ENCODE results near the gene FOCAD.

FOCAD gene

DNA sequence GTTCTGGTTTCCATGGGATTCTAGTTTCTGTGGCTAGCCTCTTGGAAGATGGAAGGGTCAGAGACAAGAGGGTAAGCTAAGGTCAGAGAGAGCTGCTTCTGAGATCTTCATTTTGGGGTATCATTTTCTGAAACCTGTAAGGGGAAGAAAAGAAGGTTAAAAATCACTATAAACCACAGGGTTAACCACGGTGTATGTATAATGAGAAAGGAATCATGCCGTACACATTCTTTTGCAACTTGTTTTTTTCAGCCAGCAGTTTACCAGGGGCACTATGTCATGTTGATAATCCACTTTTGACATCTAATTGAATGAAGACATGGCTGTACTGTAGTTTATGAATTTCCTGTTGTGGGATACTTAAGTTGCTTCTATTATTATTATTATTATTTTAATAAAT is 164.4 kb downstream of the FOCAD start:
- Histone ChIP-seq H2AK5ac (ENCODE audit: low read depth, low read length) (no peak overlapping the region), H3K9me3 (replicated peaks in 1 of 2; ENCODE audit: control insufficient read depth in 2 of 2, insufficient read depth in 1 of 2, low read depth in 1 of 2, low read length in 2 of 2) (no peaks in the 10 kb centered on the region), H3K4me3 (ENCODE audit: low read length in 2 of 2) (no peak overlapping the region), H2BK15ac (ENCODE audit: low read length) (no peak overlapping the region), H3K36me3 (replicated peaks in 1 of 2; ENCODE audit: control insufficient read depth in 2 of 2, insufficient read depth in 2 of 2, low read length in 2 of 2) (no peaks in the 10 kb centered on the region), H3K79me1 (ENCODE audit: low read depth, low read length) (no peaks in the 10 kb centered on the region), H2BK5ac (ENCODE audit: low read length) (no peak overlapping the region), H3K27me3 (ENCODE audit: control insufficient read depth in 3 of 3, insufficient read depth in 3 of 3, low read depth in 1 of 3, low read length in 3 of 3) (no peaks in the 10 kb centered on the region), H3K4me1 (ENCODE audit: control insufficient read depth in 2 of 2, insufficient read depth in 1 of 2, low read depth in 1 of 2, low read length in 2 of 2) (peaks cover 3 to 6% of the 10 kb centered on the region in 2 donors), H3K23ac (ENCODE audit: low read depth, low read length, poor library complexity) (no peak overlapping the region), H2BK120ac (ENCODE audit: low read depth, low read length) (no peak overlapping the region), H4K91ac (ENCODE audit: low read depth, low read length, poor library complexity) (no peak overlapping the region), H2BK12ac (ENCODE audit: low read length) (no peak overlapping the region), H3K4me2 (ENCODE audit: insufficient read depth, low read length, poor library complexity, severe bottlenecking) (no peak overlapping the region), H3K4ac (ENCODE audit: low read length) (no peak overlapping the region), H3K9ac (ENCODE audit: low read depth, low read length, poor library complexity) (no peak overlapping the region), H2AFZ (ENCODE audit: low read length) (no peak overlapping the region), H3K27ac (replicated peaks; ENCODE audit: low read length) (no peak overlapping the region), H3K18ac (ENCODE audit: low read length) (no peak overlapping the region), H4K8ac (ENCODE audit: low read depth, low read length) (no peak overlapping the region), H3K14ac (ENCODE audit: low read length) (no peak overlapping the region)
- no CpG with 5 or more reads among the region's 2 CpGs for WGBS, 2 donors (ENCODE audit: extremely low coverage in 2 of 2, insufficient read length in 2 of 2, insufficient replicate concordance in 1 of 2)
- DNase-seq (ENCODE audit: low spot score), result no peak

DNA sequence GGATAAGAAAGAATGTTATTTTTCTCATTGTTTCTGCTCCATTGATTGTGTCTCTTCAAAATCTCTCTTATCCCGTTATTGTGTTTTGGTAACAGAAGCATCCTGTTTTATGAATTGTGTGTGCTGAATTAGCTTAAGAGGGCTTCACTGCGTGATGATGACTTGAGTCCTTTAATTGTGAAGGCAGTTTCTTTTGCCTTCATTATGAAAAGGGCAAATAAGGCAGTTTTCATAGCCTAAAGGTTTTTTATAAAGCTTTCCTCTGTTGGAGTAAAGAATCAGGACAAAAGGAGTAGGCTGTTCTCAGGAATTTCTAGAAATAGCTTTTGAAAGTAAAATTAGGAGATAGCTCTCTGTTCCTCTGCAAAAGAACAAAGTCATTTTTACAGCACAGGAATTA is 169.8 kb downstream of the FOCAD start:
- H3K79me1 ChIP-seq (ENCODE audit: low read depth, low read length), result no peaks in the 10 kb centered on the region
- no peak overlapping the region for H2BK120ac ChIP-seq (ENCODE audit: low read depth, low read length)
- no peak overlapping the region for H4K8ac ChIP-seq (ENCODE audit: low read depth, low read length)
- H2AFZ ChIP-seq (ENCODE audit: low read length), result no peak overlapping the region
- H3K4me2 ChIP-seq (ENCODE audit: insufficient read depth, low read length, poor library complexity, severe bottlenecking), result no peak overlapping the region
- H3K36me3 ChIP-seq (replicated peaks in 1 of 2; ENCODE audit: control insufficient read depth in 2 of 2, insufficient read depth in 2 of 2, low read length in 2 of 2), result no peaks in the 10 kb centered on the region
- no peak overlapping the region for H2BK15ac ChIP-seq (ENCODE audit: low read length)
- H3K27ac ChIP-seq (replicated peaks; ENCODE audit: low read length), result peak overlapping the region; percentile 11
- no peak overlapping the region for H3K14ac ChIP-seq (ENCODE audit: low read length)
- H2BK5ac ChIP-seq (ENCODE audit: low read length), result no peak overlapping the region
- no peak overlapping the region for H4K91ac ChIP-seq (ENCODE audit: low read depth, low read length, poor library complexity)
- no peaks in the 10 kb centered on the region for H3K27me3 ChIP-seq (ENCODE audit: control insufficient read depth in 3 of 3, insufficient read depth in 3 of 3, low read depth in 1 of 3, low read length in 3 of 3)
- peaks cover 5 to 17% of the 10 kb centered on the region in 2 donors for H3K4me1 ChIP-seq (ENCODE audit: control insufficient read depth in 2 of 2, insufficient read depth in 1 of 2, low read depth in 1 of 2, low read length in 2 of 2)
- no peak overlapping the region for H3K4me3 ChIP-seq (ENCODE audit: low read length in 2 of 2)
- no peak overlapping the region for H2BK12ac ChIP-seq (ENCODE audit: low read length)
- peaks cover 0 to 14% of the 10 kb centered on the region in 2 donors for H3K9me3 ChIP-seq (replicated peaks in 1 of 2; ENCODE audit: control insufficient read depth in 2 of 2, insufficient read depth in 1 of 2, low read depth in 1 of 2, low read length in 2 of 2)
- no CpG with 5 or more reads among the region's 2 CpGs for WGBS, 2 donors (ENCODE audit: extremely low coverage in 2 of 2, insufficient read length in 2 of 2, insufficient replicate concordance in 1 of 2)
- no peak overlapping the region for H3K9ac ChIP-seq (ENCODE audit: low read depth, low read length, poor library complexity)
- H3K23ac ChIP-seq (ENCODE audit: low read depth, low read length, poor library complexity), result no peak overlapping the region
- no peak overlapping the region for H3K18ac ChIP-seq (ENCODE audit: low read length)
- no peak for DNase-seq (ENCODE audit: low spot score)
- no peak overlapping the region for H3K4ac ChIP-seq (ENCODE audit: low read length)
- H2AK5ac ChIP-seq (ENCODE audit: low read depth, low read length), result no peak overlapping the region

DNA sequence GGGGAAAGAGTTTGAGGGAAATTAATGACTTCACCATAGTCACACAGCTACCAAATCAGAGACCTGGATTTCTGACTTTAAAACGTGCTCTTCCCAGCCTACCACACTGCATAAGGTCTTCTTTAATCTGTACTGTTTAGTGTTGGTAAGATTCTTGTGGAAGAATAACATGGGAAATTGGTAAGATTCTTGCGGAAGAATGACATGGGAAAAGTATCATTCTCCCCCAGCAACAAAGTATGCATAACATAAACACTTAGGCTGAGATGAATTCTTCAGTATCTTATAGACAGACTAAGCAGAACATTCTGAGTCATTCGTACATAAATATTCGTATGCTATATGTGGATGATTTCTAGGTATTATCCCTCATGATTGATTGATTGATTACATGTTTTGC is 170.4 kb downstream of the FOCAD start:
- no peaks in the 10 kb centered on the region for H3K27me3 ChIP-seq (ENCODE audit: control insufficient read depth in 3 of 3, insufficient read depth in 3 of 3, low read depth in 1 of 3, low read length in 3 of 3)
- H3K4me3 ChIP-seq (ENCODE audit: low read length in 2 of 2), result no peak overlapping the region
- H2AK5ac ChIP-seq (ENCODE audit: low read depth, low read length), result no peak overlapping the region
- DNase-seq (ENCODE audit: low spot score), result no peak
- no peak overlapping the region for H2BK5ac ChIP-seq (ENCODE audit: low read length)
- H2BK12ac ChIP-seq (ENCODE audit: low read length), result no peak overlapping the region
- H3K23ac ChIP-seq (ENCODE audit: low read depth, low read length, poor library complexity), result no peak overlapping the region
- no peak overlapping the region for H2BK120ac ChIP-seq (ENCODE audit: low read depth, low read length)
- no peak overlapping the region for H3K4me2 ChIP-seq (ENCODE audit: insufficient read depth, low read length, poor library complexity, severe bottlenecking)
- H2AFZ ChIP-seq (ENCODE audit: low read length), result no peak overlapping the region
- peak overlapping the region; percentile 43 for H3K27ac ChIP-seq (replicated peaks; ENCODE audit: low read length)
- H3K14ac ChIP-seq (ENCODE audit: low read length), result no peak overlapping the region
- H3K4ac ChIP-seq (ENCODE audit: low read length), result no peak overlapping the region
- H4K91ac ChIP-seq (ENCODE audit: low read depth, low read length, poor library complexity), result no peak overlapping the region
- H3K9me3 ChIP-seq (replicated peaks in 1 of 2; ENCODE audit: control insufficient read depth in 2 of 2, insufficient read depth in 1 of 2, low read depth in 1 of 2, low read length in 2 of 2), result peaks cover 0 to 14% of the 10 kb centered on the region in 2 donors
- no peaks in the 10 kb centered on the region for H3K79me1 ChIP-seq (ENCODE audit: low read depth, low read length)
- WGBS, 2 donors (ENCODE audit: extremely low coverage in 2 of 2, insufficient read length in 2 of 2, insufficient replicate concordance in 1 of 2), result no CpG with 5 or more reads among the region's 4 CpGs
- H3K4me1 ChIP-seq (ENCODE audit: control insufficient read depth in 2 of 2, insufficient read depth in 1 of 2, low read depth in 1 of 2, low read length in 2 of 2), result peaks cover 5 to 17% of the 10 kb centered on the region in 2 donors
- no peak overlapping the region for H3K9ac ChIP-seq (ENCODE audit: low read depth, low read length, poor library complexity)
- no peaks in the 10 kb centered on the region for H3K36me3 ChIP-seq (replicated peaks in 1 of 2; ENCODE audit: control insufficient read depth in 2 of 2, insufficient read depth in 2 of 2, low read length in 2 of 2)
- H4K8ac ChIP-seq (ENCODE audit: low read depth, low read length), result no peak overlapping the region
- H2BK15ac ChIP-seq (ENCODE audit: low read length), result no peak overlapping the region
- H3K18ac ChIP-seq (ENCODE audit: low read length), result no peak overlapping the region

DNA sequence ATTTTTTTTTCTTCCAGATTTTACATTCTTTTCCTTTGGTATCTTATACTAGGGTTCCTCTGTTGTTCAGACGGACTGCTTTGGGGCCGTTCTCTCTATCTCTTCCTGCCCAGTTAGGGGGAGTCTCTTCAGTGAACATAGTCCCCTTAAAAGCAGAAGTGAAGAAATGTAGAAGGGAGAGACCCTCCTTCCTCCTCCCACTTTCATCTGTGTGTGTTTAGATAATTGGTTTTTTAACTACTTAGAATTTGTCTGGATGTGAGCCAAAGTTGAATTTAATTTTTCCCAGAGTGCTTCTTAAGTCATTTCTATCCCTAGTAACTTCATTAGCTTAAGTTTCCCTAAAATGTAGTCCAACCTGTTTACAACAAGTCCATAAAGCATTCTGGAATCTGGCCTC is 179.9 kb downstream of the FOCAD start:
- no peak overlapping the region for H3K4me3 ChIP-seq (ENCODE audit: low read length in 2 of 2)
- WGBS, 2 donors (ENCODE audit: extremely low coverage in 2 of 2, insufficient read length in 2 of 2, insufficient replicate concordance in 1 of 2), result no CpG with 5 or more reads among the region's 2 CpGs
- no peak overlapping the region for H3K14ac ChIP-seq (ENCODE audit: low read length)
- no peak overlapping the region for H3K18ac ChIP-seq (ENCODE audit: low read length)
- no peak overlapping the region for H2BK120ac ChIP-seq (ENCODE audit: low read depth, low read length)
- no peaks in the 10 kb centered on the region for H3K27me3 ChIP-seq (ENCODE audit: control insufficient read depth in 3 of 3, insufficient read depth in 3 of 3, low read depth in 1 of 3, low read length in 3 of 3)
- no peak overlapping the region for H2BK5ac ChIP-seq (ENCODE audit: low read length)
- no peak overlapping the region for H4K8ac ChIP-seq (ENCODE audit: low read depth, low read length)
- no peaks in the 10 kb centered on the region for H3K79me1 ChIP-seq (ENCODE audit: low read depth, low read length)
- no peaks in the 10 kb centered on the region for H3K9me3 ChIP-seq (replicated peaks in 1 of 2; ENCODE audit: control insufficient read depth in 2 of 2, insufficient read depth in 1 of 2, low read depth in 1 of 2, low read length in 2 of 2)
- no peak overlapping the region for H2AFZ ChIP-seq (ENCODE audit: low read length)
- H3K4ac ChIP-seq (ENCODE audit: low read length), result no peak overlapping the region
- H3K23ac ChIP-seq (ENCODE audit: low read depth, low read length, poor library complexity), result no peak overlapping the region
- no peak overlapping the region for H3K9ac ChIP-seq (ENCODE audit: low read depth, low read length, poor library complexity)
- peaks cover 0 to 6% of the 10 kb centered on the region in 2 donors for H3K36me3 ChIP-seq (replicated peaks in 1 of 2; ENCODE audit: control insufficient read depth in 2 of 2, insufficient read depth in 2 of 2, low read length in 2 of 2)
- no peak overlapping the region for H2BK15ac ChIP-seq (ENCODE audit: low read length)
- no peak overlapping the region for H4K91ac ChIP-seq (ENCODE audit: low read depth, low read length, poor library complexity)
- no peak for DNase-seq (ENCODE audit: low spot score)
- H2BK12ac ChIP-seq (ENCODE audit: low read length), result no peak overlapping the region
- no peak overlapping the region for H2AK5ac ChIP-seq (ENCODE audit: low read depth, low read length)
- no peak overlapping the region for H3K4me2 ChIP-seq (ENCODE audit: insufficient read depth, low read length, poor library complexity, severe bottlenecking)
- H3K4me1 ChIP-seq (ENCODE audit: control insufficient read depth in 2 of 2, insufficient read depth in 1 of 2, low read depth in 1 of 2, low read length in 2 of 2), result peaks cover 2% of the 10 kb centered on the region in 2 donors
- H3K27ac ChIP-seq (replicated peaks; ENCODE audit: low read length), result no peak overlapping the region

Data from neuronal stem cell (in vitro differentiated cells).